Stimulated activated CD8-positive, alpha-beta memory T cell treated with anti-CD3 and anti-CD28 coated beads, Interleukin-12 subunit alpha, Interleukin-12 subunit beta, amount 100 ng/mL, for 24 hours (primary cell): ENCODE data around the gene OR4K17.
"Not testable (repeated sequence)": the region's sequence is repeated elsewhere in the genome, so short reads cannot be mapped to it uniquely, and the experiment has no call there.

ENCODE experiments used
- DNase-seq: peaks from one replicate; pipeline ENCODE4 v3.0.0-alpha.2; 2020; ENCODE audit errors: extremely low read depth

Gene OR4K17, protein sequence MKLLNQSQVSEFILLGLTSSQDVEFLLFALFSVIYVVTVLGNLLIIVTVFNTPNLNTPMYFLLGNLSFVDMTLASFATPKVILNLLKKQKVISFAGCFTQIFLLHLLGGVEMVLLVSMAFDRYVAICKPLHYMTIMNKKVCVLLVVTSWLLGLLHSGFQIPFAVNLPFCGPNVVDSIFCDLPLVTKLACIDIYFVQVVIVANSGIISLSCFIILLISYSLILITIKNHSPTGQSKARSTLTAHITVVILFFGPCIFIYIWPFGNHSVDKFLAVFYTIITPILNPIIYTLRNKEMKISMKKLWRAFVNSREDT

DNA sequence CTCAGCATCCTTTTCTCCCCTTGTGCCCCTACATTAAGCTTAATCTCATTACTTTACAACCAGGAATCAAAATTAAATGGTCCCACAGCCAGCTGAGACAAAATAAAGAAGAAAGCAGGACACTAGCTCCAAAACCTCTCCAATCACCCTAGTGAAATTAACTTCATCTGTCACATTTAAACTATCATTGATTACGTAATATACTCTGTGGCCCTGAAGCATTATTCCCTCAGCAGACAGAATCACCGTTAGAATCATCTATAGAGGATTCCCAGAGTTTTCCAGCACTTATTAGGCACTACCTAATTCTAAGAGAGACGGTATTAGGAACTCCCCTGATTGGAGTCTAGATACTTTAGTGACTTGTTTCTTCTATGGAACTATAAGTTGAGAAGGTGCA is at the start of gene OR4K17:
Gene OR4K17 (plus strand): TSS at position 302 of the 400 bp plus-strand sequence. CDS start 6,761 bp downstream, outside the sequence.
- DNase-seq: no peak

DNA sequence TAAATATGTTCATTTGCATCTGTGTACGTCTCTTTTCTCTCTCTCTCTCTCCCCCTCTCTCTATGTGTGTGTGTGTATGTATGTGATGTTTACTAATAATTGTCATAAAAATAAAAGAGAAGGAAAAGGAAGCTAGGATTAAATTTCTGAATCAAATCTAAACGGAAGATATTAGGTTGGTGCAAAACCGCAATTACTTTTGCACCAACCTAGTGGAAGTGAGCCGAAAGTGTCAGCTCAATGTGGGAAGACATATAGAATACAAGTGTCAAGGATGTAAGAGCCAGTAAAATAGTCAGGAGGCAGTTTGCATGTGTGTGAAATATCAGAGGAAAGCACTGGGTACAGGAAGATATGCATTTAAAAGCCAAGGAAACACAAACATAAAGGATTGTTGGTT is 18.5 kb upstream of the OR4K17 start:
- no peak for DNase-seq

DNA sequence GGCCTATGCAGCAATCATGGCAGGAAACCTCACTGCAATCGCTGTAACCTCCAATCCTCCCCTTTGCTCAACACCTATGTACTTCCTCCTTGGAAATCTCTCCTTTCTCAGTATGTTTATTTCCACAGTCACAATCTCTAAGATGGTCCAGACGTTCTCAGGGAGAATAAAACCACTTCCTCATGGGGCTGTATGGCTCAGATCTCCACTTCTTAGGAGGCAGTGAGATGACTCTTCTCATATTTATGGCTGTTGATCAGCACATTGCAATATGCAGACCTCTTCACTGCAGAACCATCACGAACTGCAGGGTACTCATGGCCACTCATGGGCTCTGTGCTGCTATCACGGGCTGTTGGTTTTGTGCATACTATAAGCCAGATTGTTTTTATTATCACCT is 17.1 kb upstream of the OR4K17 start:
- no peak for DNase-seq

DNA sequence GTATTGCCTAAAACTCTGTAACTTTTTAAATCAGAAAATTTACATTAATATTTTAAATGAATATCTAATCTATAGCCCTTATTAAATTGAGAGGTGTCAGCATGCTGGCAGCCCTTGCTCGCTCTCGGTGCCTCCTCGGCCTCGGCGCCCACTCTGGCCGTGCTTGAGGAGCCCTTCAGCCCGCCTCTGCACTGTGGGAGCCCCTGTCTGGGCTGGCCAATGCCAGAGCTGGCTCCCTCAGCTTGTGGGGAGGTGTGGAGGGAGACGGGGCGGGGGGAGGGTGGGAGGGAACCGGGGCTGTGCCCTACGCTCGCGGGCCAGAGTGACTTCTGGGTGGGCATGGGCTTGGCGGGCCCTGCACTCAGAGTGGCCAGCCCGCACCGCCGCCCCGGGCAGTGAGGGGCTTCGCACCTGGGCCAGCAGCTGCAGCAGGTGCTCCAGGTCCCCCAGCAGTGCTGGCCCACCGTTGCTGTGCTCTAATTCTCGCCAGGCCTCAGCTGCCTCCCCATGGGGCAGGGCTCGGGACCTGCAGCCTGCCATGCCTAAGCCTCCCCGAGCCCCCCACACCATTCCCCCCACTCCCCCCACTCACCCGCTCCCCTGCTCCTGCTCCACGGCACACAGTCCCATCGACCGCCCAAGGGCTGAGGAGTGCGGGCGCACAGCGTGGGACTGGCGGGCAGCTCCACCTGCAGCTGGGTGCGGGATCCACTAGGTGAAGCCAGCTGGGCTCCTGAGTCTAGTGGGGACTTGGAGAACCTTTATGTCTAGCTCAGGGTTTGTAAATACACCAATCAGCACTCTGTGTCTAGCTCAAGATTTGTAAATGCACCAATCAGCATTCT is 11.4 kb upstream of the OR4K17 start:
- DNase-seq: not testable (repeated sequence)

DNA sequence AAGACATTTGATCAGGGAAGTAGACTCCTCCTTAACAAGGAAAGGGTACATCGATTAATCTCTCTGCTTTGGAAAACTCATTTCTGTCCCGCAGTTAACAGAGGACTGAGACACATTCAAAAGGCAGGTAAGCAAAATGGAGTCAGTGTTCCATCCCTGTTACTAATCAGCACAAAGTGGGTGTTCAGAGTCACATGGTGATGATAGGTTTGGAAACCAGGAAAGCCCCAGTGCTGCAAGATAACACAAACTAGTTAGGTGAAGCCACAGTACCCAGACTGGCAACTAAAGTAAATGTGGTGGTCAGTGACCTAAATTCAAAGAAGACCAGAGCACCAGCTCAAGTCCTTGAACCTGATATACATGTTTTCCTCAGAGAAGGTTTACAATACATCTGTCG is 1.8 kb downstream of the OR4K17 start:
- no peak for DNase-seq

DNA sequence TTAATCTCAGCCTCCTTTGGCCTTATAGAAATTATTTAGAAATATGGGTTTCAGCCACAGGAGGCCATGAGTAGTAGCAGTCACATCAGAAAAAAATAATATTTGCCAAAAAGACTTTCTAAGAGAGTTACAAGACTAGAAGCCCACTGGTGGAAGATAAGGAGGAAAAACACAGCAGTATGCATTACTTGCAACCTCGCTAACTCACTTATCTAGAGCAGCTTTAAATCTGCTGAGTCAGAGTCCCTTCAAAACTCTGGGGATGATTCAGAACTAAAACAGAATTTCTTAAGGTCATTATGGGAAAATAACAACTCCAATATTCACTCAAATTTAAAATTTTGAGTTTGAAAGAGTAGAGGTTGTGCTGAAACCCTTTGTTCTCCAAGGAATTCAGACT is 6.2 kb downstream of the OR4K17 start:
- no peak for DNase-seq

DNA sequence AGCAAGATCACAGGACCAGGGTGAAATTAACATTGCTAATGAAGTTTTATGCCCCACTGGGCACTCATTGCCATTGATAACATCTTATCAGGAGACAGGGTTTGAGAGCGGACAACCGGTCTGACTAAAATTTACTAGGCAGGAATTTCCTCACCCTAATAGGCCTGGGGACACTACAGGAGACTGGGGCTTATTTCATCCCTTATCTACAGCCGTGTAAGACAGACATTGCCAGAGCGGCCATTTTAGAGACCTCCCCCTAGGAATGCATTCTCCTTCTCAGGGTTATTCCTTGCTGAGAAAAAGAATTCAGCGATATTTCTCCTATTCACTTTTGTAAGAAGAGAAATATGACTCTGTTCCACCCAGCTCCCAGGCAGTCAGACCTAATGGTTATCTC is 8.3 kb downstream of the OR4K17 start:
- DNase-seq: no peak

DNA sequence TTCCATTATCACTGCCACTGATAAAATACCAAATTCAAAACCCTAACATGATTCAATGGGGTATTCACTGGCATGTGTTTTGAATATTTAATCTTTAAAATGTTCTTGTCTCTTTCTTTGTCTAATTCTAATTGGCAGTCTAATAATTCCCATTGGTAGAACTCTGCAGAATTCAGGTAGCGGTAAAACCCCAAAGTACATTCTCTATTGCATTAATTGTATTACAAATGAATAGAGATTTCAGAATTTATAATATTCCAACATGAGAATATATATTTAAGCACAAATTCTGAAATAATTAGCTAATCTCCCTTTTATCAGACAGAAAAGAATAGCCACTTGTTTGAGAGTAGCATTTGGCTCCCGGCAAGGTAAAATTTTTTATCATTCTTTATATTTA is 28.0 kb downstream of the OR4K17 start, which contains the start of gene OR4N5:
Gene OR4N5 (plus strand): TSS at position 301 of the 400 bp plus-strand sequence. CDS start 4,916 bp downstream, outside the sequence.
- DNase-seq: no peak

DNA sequence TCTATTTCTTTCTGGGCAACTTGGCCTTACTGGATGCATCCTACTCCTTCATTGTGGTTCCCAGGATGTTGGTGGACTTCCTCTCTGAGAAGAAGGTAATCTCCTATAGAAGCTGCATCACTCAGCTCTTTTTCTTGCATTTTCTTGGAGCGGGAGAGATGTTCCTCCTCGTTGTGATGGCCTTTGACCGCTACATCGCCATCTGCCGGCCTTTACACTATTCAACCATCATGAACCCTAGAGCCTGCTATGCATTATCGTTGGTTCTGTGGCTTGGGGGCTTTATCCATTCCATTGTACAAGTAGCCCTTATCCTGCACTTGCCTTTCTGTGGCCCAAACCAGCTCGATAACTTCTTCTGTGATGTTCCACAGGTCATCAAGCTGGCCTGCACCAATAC is 33.4 kb downstream of the OR4K17 start:
- DNase-seq: no peak

DNA sequence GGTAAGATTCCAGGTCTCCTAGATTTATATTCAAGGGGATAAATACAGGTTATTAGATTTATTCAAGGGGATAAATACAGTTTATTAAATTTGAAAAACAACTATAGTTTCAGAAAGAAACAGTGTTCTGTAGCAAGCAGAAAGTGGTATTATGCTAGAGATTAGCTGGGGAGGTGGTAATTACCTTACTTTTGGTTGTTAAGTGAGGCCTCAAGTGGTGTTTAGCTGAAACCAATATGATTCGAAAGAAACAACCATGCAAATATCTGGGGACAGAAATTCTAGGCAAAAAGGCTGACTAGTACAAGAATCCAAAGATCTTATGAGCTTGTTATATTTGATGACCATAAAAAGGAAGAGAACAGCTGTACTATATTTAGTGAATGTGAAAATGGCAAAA is 34.3 kb downstream of the OR4K17 start:
- no peak for DNase-seq

DNA sequence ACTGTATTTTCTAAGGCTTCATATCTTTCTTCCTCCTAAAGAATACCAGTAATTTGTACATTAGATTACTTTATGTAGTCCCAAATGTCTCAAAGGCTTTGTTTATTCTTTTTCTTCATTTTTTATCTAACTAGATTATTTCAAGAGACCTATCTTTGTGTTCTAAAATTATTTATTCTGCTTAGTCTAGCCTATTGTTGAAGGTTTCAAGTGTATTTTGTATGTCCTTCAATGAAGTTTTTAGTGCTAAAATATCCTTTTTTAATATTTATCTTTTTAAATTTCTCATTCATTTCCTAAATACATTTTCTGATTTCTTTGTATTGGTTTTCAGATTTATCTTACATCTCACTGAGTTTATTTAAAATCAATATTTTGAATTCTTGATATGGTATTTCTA is 53.9 kb downstream of the OR4K17 start:
- DNase-seq: no peak

DNA sequence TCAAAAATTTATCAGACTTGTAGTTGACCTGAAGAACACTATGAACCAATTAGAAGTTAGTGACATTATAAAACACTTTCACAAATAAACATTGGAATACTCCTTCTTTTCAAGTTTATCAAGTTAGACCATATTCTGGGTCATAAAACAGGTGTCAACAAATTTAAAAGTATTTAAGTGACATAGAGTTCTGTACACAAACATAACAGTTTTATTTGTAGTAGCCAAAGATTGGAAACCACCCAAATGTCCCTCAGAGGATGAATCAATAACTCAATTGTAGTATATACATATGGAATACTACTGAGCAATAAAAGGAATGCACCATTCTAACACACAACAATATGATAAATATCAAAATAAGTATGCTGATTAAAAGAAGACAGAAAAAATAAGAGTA is 56.6 kb downstream of the OR4K17 start:
- DNase-seq: no peak

DNA sequence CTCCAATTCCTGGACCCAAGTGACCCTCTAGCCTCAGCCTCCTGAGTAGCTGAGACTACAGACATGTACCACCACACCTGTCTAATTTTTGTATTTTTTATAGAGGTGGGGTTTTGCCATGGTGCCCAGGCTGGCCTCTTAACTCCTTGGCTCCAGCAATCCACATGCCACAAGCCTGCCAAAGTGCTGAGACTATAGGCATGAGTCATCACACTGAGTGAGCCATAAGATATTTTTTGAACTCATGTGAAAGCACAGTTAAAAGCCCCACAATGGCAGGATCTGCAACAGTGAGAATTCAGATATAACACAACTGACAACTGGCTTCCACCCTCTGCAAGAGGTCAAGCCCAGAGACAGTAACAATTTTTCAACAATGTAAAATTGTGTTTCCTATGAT is 59.3 kb downstream of the OR4K17 start:
- DNase-seq: not testable (repeated sequence)
